Activated gamma-delta T cell (primary cell): ENCODE data around the gene TENM4.

Experiments used
- DNase-seq: peaks from one replicate; lab custom pipeline; 2025; lab: John Stamatoyannopoulos, UW

The TENM4 gene

GRCh38 chr11:79294845-79295731 lies 145.7 kb downstream of the TENM4 start:
- DNase-seq, result no peak

DNA sequence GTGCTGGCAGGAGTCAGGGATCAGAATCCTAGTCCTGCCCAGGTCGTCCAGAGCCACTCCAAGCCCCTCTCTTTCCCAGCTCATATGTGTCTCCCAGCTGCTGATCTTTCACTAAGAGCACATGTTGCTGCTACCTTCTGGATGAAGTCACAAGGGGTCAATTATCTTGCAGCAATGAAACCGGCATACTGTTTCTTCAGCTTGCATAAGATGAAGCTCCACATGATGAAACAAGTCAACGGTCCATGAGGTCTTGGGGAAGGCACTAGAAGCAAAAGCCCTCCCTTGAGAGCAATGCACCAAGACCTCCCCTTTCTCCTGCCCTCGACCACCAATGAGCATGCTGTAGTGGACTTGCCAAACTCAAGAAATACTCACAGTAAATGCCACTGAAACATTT lies 148.9 kb downstream of the TENM4 start:
- DNase-seq, result no peak

- no peak for DNase-seq
Measured at GRCh38 chr11:79290761-79291160, 150.1 kb downstream of the TENM4 start.

GRCh38 chr11:79287952-79288351 lies 152.9 kb downstream of the TENM4 start:
- DNase-seq, result no peak

DNA sequence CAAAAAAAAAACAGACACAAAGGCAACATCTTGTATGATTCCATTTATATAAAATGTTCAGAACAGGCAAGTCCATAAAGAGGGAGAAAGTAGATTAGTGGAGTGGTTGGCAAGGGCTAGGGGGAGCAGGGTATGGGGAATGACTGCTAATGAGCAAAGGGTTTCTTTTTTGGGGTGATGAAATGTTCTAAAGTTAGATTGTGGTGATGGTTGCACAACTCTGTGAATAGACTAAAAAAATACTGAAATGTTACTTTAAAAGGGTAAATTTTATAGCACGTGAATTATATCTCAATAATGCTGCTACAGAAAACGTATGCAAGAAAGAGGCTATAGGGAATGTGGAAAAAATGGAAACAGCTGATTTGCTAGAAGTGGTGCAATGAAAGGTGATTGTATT lies 155.1 kb downstream of the TENM4 start:
- no peak for DNase-seq

GRCh38 chr11:79276736-79277325 lies 164.0 kb downstream of the TENM4 start:
- no peak for DNase-seq

- DNase-seq, result no peak
Measured at GRCh38 chr11:79274636-79275331, 166.0 kb downstream of the TENM4 start.

- DNase-seq, result no peak
Measured at GRCh38 chr11:79273781-79274180, 167.0 kb downstream of the TENM4 start.

GRCh38 chr11:79269611-79270307 lies 171.1 kb downstream of the TENM4 start:
- no peak for DNase-seq

GRCh38 chr11:79266396-79266795 lies 174.4 kb downstream of the TENM4 start:
- no peak for DNase-seq

DNA sequence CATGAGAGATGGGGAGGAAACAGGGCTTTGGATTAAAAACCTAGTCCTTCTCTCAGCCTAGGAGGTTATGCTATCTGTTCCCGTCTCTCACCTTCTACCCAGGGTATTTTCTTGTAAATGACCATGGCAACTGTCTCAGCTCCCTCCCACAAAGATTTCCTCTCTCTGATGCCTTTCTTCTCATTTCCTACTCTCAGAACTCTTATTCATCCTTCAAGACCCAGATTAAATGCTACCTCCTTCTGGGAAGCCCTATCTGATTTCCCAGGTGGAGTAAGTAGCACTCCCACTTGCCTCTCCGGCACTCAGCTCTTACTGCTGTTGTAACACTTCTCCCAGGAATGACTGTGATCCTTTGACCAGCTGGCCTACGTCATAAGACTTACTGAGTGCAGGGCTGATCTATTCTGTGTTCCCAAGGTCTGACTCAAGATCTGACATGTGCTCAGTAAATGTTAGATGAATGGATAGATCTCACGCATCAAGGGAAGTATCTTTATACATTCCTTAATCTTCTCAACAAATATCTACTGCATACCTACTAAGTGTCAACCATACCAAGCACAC lies 175.0 kb downstream of the TENM4 start:
- DNase-seq, result no peak

- DNase-seq, result no peak
Measured at GRCh38 chr11:79264284-79264683, 176.5 kb downstream of the TENM4 start.

GRCh38 chr11:79263001-79263400 lies 177.8 kb downstream of the TENM4 start:
- DNase-seq, result no peak

- no peak for DNase-seq
Measured at GRCh38 chr11:79262221-79262620, 178.6 kb downstream of the TENM4 start.

DNA sequence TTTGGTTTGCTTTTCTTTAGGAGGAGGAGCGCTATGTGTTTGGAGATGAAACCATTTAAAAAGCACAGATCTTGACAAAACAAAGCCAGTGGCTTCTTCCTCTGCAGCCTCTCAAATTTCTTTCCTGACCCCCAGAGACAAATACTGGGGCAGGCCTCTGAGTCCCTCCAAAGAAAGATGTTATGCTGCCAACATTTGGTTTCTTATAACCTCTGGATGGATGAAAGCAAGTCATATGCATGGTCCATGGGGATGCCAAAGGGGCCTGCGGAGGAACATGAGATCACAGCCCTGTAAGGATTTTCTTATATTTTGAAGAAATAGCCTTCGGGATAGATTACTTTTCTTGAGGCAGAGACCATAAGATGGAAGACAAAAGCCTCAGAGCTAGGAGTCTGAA lies 179.1 kb downstream of the TENM4 start:
- no peak for DNase-seq

DNA sequence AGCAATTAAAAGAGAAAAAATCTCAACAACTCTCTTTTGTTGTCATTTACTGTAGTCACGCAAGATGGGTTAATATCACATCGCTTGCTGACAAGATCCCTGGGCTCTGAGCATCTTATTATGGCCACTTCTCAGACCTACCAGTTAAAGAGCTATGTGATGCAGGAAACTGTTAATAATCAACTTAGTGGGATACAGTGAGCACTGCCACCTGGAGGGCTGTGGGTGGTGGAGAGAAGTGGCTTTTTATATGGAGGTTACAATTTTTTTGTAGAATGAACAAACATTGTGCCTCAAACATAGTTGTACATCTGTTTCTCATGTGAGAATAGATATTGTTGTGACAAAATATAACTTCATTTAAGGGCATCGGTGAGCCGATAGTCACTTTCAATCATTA lies 181.0 kb downstream of the TENM4 start:
- DNase-seq, result no peak

- no peak for DNase-seq
Measured at GRCh38 chr11:79258576-79258975, 182.3 kb downstream of the TENM4 start.

DNA sequence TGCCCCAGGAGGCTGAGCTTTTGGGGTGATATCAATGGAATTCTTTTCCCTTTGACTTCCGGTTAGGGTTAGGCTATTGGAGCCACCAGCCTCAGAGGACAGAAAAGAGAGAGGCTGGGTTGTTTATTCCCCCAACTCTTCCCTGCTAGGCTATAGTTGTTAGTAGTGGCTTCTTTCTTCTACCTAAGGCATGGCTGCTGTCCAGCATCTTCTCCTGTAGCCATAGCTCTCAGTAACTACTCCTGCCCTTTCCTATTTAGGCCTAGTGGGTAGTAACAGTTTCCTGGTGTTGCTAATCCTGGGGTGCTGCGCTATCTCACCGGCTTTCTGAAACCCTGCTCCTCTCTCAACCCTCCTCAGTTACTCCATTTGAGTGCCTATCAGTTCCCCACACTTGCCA lies 184.9 kb downstream of the TENM4 start:
- DNase-seq, result no peak

DNA sequence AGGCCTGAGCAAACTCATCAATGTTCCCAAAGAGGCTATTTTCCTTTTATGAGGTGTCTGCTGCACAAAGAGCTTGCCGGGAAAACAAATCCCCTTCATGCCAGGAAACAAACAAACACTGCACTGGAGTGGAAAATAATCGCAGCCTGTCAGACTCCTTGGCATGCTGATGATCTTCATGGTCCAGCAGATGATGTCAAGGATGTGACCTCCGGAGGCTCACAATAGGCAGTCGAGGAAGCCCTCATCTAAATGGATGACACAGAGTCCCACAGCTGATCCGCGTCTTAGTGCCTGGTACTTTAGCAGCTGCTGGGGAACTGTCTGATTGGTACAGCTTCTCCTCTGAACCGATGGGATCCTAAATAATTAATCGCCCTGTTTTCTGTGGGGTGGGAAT lies 187.6 kb downstream of the TENM4 start:
- no peak for DNase-seq

GRCh38 chr11:79249295-79249993 lies 191.4 kb downstream of the TENM4 start:
- DNase-seq, result no peak

DNA sequence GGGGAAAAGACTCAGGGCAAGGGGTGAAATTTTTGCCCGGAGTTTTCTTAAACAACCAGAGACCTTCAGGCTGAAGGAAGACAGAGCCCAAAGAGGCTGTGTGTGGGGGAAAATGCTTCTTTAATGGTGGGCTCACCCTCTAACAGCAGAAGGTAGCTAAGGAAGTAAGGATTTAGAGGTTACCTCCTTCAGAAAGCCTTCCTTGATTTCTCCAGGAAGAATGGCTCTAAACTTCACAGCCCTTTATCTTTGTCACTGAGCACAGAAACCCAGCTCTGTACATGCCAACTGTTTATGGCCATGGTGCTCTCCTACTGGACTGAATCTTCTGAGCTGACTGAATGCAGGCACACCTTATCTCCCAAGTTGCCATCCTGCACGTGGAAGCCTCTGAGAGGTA lies 196.0 kb downstream of the TENM4 start:
- DNase-seq, result no peak
